Measurements from ENCODE around the gene PAX1.

PAX1 gene

DNA sequence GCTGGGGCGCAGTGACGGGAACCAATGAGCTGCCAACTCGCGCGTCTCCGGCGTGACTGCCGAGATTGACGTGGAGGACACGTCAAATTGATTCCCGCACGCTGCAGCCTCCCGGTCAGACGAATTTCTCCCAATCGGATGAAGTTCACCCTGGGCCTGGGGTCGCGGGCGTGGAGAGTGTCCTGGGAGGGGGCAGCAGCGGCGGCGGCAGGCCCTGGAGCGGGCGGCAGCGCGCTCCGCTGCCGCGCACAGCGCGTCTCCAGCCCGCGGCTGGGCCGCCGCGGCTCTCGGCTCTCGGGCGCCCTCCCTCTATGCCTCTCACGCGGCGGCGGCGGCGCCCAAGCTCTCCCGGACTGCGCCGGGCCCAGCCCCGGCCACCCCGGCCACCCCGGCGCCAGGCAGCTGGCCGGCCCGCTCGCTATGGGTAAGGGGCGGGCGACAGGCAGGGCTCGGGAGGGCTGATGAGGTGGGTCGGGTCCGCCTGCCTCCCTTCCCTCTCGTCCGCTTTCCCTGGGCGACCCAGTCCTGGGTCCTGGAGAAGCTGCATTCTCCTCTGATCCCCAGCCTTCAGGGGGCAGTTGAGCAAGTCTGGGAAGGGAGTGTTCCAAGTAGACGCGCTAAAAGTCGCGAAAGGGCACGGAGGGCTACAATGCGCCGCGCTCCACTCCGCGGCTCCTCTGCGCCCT is at the start of gene PAX1:
Gene PAX1, plus strand, starts transcription at position 90 of the 686 bp plus-strand sequence. Its CDS starts 49 bp downstream, at position 139.
- no peak for DNase-seq

DNA sequence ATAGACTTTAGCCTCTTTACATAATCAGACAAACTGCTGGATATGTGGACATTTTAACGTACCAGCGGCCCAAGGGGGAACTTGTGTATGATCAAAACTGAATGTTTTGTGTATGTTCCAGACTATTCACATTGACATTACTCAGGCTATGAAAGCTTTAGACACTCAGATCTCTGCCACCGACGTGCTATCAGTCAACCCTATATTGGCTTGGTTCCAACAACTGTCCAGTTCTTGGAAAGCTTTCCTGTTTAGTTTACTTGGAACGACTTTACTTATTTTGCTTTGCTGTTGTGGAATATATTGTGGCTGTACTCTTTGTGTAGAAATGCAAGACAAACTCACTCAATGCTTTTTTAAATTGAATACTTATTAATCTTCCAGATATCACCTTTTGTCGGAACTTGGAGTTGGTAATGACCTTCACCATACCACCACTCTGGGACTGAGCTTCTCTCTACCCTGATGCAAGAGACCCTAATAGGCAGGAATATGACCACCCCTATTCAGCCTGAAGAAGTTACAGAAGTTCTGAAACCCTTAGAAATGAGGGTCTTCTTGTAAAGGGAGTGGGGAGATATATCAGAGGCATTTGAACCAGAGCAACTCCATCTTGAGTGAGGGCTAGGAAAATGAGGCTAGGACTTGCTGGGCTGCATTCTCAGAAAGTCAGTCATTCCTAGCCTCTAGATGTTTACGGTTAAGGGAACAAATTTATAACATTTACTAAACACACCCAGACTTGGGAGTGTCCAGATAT is 49.0 kb upstream of the PAX1 start:
- no peak for DNase-seq

DNA sequence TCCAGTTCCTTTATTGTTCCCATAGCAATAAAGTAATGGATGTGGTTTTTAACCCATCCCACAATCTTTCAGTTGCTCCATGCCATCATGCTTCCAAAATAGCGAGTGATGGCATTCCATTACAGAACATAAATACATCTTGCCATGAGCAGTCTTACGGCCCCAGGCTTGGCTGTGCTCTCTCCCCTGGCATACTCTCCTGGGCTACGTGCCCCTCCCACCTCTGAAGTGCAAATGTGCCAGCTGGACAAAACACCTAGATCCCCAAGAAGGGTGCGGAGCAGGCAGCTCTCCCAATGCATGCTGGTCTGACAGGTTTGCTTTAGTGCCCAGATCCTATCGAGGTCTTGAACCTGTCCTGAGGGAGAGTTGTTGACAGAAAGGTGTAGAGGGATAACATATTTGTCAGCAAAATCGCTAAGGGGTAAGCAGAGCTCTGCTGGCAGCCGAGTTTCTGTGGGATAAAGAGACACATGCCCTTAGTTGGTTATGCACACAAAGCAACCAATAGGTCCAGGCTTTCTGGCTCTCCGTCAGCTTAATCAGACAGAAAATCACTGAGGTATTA is 43.9 kb upstream of the PAX1 start:
- no peak for DNase-seq

DNA sequence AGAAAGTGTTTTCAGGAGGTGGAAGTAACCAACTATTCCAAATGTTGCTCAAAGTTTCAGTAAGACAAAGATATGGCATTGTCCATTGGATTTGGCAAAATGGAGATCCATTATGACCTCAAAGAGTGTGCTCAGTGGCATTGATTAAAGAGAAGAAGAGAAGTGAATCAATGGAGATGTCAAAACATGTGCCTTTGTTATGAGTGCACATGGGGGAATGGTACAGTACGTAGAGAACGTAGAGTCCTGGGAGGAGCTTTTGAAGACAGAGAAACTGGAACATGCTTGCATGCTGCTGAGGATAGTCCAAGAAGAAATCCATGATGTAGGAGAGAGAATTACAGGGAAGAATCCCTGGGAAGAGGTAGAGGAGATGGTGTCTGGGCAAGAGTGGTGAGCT is 42.0 kb upstream of the PAX1 start:
- DNase-seq: no peak

DNA sequence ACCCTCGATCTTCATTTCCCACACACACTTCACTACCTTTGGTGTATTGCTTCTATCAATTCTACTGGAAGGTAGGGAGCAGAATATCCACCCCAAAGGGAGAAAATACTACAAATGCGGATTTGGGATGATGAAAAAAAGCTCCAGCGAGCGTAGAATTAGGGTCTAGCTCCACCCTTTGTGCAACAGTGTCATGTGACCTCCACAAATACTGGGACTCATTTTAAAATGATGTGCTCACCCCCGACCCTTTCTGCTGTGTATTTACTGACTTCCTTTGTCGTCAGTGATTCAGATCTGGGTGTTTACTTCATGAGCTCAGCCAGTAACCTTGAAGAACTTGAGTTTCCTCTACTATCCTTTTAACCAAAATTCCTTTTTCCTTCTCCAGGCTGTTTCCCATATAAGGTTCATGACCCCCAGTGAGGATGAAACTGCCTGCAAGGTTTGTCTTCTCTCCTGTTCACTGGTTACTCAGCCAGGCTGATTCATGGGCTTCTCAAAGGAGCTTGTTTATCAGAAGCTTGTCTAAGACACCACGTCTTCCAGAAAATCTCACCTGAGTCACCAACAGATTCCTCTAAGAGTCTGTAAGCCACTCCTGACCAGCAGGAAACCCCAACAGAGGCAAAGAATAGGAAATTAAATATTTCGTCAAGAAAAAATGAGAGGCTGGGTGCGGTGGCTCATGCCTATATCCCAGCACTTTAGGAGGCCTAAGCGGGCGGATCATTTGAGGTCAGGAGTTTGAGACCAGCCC is 39.6 kb upstream of the PAX1 start:
- DNase-seq: no peak

DNA sequence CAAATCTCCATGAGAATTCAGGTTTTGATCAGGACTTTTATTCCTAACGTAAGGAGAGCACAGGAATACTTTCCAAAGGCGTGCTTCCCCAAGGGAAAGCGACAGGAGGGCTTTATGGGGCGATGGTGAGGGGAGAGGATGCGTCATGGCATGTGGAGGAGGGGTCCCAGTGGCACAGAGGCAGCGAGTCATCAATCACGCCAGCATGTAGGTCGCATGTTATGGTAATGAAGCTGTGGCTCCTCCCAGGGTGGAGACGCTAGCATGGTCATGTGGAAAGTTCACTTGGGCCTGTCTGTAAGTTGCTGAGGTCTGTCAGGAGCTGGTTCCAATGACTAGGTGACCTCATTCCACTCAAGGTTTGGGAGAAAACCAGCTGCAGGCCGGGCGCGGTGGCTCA is 35.3 kb upstream of the PAX1 start:
- DNase-seq: no peak

DNA sequence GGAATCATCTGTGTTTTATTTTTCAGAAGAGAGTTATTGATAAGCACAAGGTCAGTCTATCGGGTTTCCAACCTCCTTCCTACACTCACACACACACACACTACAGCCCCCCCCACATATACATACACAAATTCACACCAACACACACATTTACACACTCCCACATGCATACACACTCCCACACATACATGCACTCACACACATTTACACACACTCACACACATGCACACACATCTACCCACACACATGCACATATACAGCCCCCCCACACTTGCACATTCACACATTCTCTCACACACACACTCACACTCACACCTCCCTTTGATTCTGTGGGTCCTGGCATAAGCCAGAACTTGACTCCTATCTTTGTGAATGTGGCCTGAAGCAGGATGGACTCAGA is 34.5 kb upstream of the PAX1 start:
- no peak for DNase-seq

DNA sequence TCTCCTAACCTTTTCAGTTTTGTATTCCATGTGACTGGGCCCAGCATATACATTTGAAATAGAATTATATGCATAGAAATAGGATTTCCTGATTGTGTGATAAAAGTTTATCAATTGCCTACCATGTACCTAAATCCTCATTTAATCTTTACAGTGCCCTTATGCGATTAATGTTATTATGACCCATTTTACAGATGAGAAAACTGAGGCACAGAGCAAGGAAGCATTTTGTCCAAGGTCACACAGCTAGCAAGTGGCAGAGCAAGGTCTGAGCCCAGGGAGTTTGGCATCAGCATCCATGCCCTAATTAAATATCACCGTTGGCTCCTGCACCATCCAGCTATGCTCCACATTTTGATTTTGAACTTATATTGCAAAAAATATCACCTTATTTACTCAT is 28.2 kb upstream of the PAX1 start:
- DNase-seq: no peak

DNA sequence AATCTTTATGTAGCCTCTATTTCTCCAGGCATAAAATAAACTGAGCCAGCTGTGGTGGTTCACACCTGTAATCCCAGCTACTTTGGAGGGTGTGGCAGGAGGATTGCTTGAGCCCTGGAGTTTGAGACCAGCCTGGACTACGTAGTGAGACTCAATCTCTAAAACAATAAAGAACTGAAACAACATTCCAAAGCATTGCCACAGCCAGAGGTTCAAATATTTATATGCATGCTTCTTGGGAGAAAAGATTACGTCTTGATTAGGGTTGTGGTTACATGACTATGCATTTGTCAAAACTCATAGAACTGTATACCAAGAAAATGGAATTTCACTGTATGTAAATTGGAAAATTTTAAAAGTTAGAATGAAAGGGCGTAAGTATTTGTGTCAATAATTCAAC is 27.7 kb upstream of the PAX1 start:
- no peak for DNase-seq

DNA sequence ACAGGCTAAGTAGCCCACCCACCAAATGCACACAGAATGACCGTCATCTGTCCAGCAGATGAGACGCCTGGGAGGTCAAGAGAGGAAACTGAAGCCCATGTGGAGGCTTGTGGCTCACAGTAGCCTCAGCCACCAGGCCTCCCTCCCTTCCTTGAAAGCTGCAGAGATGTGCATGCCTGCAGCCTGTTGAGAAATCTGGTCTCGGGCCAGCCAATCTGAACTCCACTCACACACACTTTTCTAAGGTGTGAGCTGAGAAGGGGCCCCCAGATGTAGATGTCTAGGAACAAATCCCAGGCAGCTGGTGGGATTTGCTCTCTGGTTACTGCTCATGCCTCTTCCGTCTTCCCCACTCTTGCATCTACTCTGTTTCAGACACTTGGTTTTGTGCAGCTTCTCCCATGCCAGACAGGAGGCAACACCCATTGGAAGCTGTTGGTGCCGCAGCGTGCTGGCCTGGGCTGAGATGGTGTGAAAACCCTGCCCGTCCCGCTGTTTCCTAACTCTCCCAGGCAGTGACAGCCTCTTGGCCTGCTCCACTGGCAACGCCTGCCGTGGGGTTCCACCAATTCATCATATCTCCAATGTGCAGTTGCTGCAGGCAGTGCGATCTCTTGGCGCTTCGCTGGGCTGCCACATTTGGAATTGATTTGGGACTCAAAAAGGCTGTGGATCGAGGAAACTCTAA is 24.1 kb upstream of the PAX1 start:
- DNase-seq: no peak

DNA sequence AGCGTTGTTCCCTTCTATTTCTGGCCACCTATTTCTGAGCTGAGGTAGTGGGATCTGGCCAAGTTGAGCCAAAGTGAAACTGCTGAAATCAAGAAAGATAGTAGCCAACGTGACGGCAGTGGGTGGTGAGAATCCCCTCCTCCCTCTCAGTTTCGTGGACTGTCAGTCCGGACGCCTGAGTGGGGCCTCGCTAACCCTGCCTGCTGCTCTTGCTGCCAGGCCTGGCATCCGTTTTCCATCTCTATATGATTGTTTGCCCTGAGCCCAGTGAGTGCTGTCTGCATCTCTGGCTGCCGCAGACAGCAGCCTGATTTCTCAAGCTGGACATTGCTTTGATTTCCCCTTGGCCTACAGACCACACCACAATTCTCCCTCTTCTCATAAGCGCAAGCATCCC is 23.5 kb upstream of the PAX1 start:
- DNase-seq: no peak

DNA sequence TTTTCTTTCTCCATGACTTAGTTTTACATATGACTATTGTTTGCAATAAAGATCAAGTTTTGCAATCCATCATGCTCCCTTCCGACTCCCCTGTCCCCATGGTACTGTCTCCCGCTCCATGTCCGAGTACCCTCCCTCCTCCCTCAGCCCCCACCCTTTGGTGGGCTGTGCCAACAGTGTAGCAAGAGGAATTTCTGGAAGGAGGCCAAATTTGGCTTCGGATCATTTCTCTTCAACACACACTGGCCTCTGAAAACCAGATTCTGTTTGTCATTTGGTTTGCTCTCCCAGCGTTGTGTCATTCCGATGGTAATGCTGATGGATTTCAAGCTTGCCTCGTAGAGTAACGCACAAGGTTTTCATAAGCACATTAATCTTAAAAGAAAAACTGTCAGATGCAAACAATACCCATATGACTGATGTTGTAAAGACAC is 22.9 kb upstream of the PAX1 start:
- no peak for DNase-seq

DNA sequence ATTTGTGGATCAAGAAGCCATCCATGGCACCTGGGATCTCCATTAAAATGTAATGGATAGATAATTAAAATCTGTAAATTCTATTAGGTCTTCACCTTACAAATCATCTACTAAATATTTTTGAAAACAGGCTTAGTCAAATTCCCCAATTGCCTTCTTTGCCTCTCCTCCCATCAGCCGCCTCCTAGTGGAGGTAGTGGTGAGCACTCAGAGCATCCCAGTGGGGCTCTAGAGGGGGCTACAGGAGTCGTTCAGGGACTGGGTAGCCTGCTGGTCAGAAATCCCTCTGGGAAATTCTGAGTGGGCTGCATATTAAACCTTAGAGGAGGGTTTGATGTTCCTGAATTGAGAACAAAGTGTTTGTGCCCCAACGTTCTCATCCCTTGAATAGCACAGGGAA is 20.8 kb upstream of the PAX1 start:
- no peak for DNase-seq

DNA sequence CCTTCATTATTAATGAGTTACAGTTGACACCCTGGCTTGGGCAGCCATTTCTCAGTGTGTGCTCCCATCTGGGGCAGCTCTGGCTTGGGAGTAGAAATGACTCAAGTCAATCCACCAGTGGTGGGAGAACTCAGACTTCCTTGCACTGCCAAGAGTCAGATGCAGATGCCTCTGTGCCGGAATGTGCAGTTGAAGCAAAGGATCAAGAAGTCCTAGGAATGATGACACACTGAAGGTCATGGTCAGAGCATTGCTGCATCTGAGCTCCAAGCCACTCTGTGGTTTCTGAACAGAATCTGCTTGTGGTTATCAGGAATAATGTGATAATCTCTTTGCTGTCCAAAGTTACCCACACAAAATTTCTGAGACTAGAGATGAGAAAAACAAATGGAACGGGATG is 19.5 kb upstream of the PAX1 start:
- no peak for DNase-seq

DNA sequence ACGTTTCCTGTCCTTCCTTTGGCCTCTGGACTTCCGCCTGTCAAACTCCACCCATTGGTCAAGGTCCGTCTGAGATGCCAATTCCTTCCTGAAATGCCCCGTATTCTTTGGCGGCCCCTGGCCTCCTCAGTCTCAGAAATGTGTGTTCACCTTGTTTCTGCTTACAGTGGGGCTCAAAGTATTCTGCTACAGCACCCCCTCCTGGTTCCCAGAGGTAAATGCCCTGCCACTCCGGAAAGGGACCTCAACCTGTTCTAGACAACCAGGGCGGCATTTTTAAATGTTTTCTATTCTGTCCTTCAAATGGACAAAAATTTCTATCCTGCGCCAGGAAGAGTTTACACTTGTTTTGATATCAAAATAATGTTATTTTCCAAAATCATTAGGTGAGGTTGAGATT is 12.1 kb upstream of the PAX1 start:
- DNase-seq: no peak

DNA sequence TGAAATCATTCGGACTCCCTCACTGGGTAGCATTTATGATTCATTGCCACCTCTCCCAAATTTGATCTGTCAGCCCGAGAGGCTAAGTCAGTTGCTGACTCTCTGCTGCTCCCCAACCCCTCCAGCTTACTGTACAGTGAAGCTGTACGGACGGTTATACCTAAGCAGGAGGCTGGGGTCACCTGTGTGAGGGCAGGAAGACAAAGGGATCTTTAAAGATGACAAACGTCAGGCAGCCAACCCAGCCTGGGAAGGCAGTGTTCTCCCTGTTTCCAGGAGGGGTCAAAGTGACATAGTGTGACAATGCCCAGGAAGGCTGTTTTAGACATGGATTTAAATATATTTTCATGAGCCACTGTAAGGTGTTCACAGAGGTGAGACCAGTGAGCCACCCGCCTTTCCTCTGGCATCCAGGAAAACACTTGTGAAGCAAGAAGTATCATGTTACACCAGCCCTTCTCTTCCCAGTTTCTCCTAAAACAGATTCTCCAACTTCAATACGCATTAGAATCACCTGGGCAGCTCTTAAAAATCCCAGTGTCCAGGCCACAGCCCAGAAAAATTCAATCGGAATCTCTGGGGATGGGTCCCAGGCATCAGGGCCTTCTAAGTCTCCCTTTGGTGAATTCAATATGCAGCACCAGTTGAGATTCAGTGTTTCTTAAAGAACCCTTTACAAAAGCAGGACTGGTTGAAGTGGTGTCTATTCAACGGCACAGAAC is 6.8 kb upstream of the PAX1 start:
- no peak for DNase-seq

DNA sequence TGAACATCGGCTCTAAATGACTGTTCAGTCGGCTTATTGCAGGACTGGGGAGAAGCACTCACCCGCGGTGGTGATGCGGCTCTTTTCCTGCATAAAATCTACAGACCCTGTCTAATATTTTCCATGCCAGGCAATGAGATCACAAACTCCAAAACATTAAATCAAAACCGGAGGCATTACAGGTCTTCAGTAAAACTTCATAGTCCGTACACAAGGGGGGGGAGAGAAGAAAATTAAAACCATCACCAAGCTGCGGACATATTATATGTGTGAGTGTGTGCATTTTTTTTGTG is 6.3 kb upstream of the PAX1 start:
- no peak for DNase-seq

DNA sequence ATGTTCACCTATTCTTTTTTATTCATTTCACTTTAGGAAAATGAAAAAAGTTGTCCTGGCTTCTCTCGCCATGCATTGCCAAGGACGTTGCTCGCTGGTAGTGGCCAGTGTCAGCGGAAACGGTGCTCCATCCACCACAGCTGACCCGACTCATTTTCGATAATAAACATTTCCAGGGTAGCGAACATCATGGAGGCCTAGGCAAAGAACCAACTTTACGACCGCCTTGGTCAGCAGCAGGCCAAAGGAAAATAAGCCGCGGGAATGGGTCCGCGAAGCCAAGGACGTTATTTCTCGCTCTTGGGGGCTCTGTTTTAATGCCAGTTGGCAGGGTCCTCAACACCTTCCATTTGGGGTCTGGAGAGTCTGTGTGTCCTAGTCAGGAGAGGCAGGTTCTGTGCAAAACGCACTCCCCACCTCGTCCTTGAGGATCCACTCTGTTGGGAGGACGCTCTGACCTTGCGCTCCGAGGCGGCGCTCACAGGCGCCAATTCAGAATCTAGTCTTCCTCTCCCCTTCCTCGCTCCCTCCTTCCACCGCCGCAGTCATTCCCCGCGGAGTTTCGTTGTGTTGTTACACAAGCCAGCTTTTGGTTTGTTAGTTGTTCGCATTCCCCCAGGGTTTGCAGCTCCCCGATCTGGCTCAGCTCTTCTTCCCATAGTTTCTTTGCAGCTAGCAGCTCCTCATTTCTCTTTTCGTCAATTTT is 4.1 kb upstream of the PAX1 start:
- DNase-seq: no peak

DNA sequence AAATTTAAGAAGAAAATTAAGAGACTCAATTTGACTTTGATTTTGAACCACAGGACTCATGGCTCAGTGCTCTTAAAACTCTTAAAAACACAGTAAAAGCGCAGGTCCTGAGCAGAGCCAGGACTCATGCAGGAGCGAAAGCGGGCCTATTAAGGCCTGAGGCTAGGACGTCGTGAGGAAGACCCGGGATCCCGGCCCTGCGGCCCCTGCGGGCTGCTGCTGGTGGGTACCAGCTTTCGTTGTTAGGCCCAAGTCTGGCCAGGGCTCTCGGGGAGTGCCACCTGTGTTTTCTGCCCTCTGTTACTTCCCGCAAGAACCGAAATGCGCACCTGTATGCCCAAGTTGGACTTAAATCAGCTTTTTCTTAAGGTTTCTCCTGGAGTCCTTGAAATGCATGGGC is 3.4 kb upstream of the PAX1 start:
- no peak for DNase-seq

DNA sequence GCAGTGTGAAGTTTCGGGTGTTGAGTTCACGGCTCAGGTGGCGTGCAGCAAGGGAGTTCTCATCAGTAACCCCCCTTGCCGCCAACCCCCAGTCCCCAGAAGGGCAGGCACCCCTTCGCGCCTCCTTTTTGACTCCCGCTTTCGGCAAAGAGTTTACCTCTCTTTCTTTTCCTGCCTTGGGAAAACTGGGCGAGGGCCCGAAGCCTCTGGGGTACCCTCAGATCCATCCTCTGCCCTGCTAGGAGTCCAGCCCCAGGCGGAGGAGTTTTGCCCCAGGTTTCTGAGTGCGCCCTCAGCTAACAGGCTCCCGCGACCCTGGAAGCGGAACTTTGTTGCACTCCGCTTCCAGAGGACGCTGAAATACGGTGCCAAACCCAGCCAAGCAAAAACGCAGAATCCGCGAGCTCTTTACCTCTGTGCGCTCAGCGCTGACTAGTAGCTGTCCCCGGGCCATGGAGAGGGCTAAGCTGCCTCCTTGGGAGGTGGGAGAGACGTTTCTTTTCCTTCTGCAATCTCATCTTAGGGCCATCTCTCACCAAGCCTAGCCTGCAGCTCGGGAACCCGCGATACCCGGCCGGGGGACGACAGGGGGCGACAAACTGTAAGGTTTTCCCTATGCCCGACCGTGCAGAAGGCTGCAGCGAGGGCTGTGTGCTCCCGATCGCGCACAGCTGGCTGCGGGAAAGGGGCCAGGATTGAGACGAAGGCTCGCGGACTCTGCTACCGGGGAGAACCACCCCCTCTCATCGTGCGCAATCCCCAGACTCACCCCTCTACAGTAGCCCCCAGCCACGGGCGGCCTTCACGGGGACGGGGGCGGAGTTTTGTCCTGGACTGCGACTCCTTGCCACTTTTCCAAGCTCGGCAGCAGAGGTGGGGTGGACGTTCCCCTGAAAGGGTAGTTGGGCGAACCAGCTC is 2.7 kb upstream of the PAX1 start:
- no peak for DNase-seq
